NB4 (cell line): ENCODE measurements around the gene RANBP10.

Experiments used
- MYC ChIP-seq: IDR thresholded peaks from 2 replicates; pipeline ENCODE4 v1.6.1; 2011; ENCODE audit warnings: low read depth, low read length
- POLR2A ChIP-seq: IDR thresholded peaks from 2 replicates; pipeline ENCODE4 v1.6.1; 2011; ENCODE audit warnings: mild to moderate bottlenecking; ENCODE audit not compliant: insufficient read length; ENCODE audit errors: extremely low read depth
- TF ChIP-seq, protein P1 (sequence below): IDR thresholded peaks from one replicate; pipeline ENCODE4 v1.5.1; 2012; ENCODE audit warnings: low read depth, low read length
- TF ChIP-seq, protein P2 (sequence below): IDR thresholded peaks from 2 replicates; pipeline ENCODE4 v1.6.1; 2011; ENCODE audit warnings: low read depth, low read length

DNA sequence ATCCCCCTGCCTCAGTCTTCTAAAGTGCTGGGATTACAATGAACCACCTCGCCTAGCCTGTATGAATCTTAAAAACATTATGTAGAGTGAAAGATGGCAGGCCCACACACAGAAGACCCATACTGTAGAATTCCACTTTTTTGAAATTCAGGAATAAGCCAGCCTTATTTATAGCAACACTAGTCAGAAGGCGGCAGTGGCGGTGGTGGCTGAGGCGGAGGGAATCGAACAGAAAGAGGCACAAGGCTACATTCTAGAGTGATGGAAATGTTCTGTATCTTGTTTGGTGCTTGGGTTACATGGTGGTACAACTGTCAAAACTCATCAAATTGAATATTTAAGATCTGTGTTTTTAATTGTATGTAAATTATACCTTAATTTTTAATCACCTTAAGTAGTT, 98.6 kb downstream of the RANBP10 start:
- no peak for TF ChIP-seq POLR2A
- TF ChIP-seq, protein P1, sequence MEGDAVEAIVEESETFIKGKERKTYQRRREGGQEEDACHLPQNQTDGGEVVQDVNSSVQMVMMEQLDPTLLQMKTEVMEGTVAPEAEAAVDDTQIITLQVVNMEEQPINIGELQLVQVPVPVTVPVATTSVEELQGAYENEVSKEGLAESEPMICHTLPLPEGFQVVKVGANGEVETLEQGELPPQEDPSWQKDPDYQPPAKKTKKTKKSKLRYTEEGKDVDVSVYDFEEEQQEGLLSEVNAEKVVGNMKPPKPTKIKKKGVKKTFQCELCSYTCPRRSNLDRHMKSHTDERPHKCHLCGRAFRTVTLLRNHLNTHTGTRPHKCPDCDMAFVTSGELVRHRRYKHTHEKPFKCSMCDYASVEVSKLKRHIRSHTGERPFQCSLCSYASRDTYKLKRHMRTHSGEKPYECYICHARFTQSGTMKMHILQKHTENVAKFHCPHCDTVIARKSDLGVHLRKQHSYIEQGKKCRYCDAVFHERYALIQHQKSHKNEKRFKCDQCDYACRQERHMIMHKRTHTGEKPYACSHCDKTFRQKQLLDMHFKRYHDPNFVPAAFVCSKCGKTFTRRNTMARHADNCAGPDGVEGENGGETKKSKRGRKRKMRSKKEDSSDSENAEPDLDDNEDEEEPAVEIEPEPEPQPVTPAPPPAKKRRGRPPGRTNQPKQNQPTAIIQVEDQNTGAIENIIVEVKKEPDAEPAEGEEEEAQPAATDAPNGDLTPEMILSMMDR: no peak
- TF ChIP-seq, protein P2, sequence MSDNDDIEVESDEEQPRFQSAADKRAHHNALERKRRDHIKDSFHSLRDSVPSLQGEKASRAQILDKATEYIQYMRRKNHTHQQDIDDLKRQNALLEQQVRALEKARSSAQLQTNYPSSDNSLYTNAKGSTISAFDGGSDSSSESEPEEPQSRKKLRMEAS: no peak
- no peak for TF ChIP-seq MYC
